Cerebellar cortex (tissue), 1 donor: ENCODE measurements around the gene FMO2.
A peak's percentile ranks its signal among the peaks of the same experiment; 100 is the strongest.

Source experiments
- DNase-seq: peaks from one replicate; pipeline ENCODE4 v3.0.0-alpha.2; 2015; ENCODE audit warnings: low spot score

FMO2 gene

DNA sequence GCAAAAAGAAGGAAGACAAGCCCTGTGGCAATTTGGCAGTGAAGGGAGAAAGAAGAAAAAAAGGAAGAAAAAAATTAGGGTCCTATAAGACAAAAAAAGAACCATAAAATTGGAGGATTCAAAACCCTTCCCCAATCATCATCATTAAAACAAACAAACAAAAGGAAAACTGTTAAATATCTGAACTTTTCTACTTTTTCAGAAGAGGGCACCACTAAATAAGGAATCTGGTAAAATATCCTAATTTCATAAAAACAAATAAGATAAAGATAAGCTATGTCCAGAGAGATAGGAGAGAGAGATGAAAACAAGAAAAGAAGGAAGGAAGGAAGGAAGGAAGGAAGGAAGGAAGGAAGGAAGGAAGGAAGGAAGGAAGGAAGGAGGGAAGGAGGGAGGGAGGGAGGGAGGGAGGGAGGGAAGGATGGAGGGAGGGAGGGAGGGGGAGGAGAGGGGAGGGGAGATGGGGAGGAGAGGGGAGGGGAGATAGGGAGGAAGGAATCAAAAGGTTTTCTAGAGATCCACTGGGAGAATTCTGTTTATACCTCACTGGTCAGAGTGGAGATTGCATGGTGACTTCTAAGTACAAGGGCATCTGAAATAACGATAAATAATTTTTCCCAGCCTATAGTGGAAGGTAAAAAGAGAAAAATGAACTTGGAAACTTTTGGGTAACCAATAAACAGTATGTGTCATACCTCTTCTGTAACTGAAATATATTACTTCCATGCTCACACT is 10.4 kb upstream of the FMO2 start:
- no peak for DNase-seq

DNA sequence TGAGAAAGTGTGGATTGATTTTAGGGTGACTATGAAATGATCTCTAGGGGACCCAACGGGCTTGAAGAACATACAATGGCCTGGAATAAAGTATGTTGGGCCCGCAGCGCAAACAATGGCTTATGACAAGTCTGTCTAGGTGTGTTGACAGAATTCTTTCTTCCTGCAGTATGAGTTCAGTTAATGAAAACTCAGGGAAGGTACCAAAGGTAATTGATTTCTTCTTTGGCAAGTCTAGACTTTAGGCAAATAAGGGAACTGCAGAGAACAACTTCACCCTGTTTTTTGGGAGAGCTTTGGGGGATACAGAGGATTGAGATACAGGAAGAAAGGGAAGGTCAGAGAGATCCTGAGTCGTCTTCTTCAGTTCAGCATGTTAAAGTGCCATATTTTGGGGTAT is 7.8 kb upstream of the FMO2 start:
- no peak for DNase-seq

DNA sequence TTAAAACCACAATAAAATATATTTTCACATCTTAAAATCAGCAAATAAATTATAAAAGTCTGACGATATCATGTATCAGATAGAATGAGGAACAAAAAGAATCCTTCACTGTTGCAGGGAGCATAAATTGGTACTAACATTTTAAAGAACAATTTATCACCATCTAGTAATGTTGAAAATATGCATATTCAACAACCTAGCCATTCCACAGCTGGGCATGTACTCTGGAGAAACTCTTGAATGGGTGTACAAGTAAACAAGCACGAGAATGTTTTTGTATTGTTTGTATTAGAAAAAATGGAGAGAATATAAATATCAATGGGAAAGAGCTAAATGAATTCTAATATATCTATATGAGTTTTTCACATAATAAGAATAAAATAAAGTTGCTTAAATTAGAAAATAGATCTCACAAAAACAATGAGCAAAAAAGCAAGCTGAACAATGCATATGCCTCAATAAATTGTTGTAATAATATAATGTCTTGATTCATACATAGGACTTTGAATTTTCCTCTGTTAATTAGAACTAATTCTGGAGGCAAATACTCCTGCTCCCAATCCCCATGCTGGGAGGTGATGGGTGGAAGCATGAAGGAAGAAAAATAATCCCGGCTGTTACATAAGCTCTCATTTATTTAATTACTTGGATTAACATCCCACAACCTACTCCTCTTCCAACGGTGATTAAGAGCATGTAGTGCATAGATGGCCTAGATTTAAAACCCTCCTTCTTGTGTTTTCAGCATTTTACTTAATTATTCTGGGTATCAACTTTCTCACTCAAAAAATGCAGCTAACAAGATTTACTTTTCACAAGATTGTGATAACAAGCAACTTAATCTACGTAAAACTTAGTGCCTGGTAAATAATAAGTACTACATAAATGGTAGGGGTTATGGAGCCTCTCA is 5.5 kb upstream of the FMO2 start:
- no peak for DNase-seq

DNA sequence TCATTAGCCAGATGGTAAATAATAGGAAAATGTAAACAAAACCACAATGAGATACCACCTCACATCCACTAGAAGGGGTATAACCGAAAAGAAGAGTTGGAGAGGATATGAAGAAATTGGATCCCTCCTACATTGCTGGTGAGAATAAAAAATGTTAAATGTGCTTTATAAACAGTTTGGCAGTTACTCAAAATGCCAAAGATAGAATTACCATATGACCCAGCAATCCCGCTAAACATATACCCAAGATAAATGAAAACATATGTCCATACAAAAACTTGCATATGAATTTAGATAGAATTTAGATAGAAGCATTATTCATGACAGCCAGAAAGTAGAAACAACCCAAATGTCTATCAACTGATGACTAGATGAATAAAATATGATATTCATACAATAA is 4.4 kb upstream of the FMO2 start:
- no peak for DNase-seq

DNA sequence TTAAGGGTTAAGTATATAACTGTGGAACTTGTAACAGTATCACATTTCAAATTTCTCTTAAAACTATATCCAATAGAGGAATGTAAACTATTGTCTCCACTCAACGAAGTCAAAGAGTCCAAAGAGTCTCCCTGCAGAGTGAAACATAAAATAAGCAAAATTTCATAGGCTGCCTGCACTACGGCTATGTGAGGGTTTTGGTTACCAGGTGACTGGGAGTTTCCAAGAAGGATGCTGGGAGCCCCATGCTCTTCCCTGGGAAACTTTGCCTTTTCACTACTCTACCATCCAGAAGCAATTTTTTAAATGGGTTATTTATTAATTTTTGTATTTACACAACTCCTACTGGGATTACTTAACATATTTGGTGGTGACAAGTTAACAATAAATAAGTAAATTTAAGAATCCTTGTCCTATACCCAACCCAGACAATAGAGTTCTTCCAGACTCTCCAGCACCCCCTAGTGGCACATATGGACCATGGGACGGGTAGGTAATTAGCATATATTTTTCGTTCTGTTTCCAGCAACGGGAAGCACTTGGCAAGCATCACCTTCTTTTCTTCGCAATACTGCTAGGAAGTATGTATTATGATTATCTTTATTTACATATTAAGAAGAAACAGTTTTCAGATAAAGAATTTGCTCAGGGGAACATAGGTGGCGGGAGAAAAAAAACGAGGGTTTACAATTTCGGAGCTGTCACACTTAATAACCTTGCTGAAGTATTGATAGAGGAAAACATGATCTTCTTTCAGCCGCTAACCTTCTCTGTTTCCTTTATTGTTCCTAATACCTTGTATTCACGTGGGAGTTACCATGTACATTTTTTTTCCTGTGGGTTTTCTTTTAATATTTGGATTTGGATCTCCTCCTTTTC is 3.5 kb downstream of the FMO2 start:
- DNase-seq = peak; percentile 26

DNA sequence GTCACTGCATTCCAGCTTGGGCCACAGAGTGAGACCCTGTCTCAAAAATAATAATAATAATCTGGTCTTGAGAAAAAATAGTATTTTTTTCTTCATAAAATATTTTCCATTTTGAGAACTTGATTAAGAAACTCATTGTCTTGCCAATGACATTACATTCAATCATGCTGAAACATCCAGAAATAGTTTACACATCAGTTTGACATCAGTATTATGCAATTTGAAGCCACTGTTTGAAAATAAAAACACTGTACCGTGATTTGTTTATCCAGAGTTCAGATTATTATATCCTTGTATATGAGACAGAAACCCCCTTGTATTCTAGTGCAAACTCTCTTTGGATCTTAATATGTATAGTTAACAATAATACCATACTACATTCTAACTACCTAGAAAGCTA is 6.9 kb downstream of the FMO2 start:
- no peak for DNase-seq

DNA sequence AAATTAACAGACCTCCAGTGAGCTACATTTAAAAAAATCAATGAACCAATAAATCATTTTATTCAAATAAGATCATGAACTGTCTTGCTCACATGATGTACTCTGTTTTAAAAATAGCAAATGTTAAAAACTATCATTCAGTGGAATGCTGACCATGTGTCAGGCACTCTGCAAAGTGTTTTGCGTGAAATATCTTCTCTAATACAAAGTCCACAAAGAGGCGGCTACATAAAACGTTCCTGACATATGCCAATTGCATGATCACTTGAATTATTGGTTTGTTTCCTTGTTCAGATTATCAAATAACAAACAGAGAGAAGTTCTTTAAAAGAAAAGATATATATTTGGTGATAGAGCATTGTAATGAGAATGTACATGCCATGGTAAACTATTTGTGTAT is 10.7 kb downstream of the FMO2 start:
- no peak for DNase-seq

DNA sequence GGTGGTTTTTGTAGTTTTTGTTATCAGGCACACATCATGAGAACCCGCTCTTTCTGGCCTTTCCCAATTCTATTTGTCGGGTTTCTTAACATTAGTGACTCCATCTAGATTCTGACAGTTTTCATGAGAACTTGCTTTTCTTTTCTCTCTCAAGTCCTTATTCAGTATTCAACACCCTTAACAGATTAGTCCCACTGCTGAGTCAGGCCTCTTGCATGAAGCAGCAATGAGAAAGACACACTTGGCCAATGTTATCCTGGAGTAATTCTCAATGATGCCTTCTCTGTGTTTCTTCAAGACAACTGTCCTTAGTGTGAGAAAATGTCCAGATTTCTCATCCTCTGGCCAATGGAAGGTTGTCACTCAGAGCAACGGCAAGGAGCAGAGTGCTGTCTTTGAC is 11.3 kb downstream of the FMO2 start:
- no peak for DNase-seq

- no peak for DNase-seq
Measured at GRCh38 chr1:171198081-171198480, 13.0 kb downstream of the FMO2 start.

DNA sequence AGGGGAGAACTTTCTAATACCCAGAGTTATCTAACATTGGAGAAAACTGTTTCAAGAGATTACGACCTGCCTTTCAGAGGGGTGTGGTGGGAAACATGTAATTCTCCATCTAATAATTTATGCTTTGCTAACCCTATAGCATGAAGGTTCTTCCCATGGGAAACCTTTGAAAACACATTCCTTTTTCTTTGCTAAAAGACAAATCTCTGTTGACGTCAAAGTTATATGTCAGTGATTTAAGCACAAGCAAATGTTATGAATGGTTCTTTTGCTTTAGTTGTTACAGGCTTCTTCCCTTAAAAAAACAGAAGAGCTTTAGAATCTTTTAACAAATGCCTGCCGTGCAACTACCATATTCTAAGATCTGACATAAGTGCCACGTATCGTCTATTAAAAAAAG is 19.2 kb downstream of the FMO2 start:
- no peak for DNase-seq

GRCh38 chr1:171206204-171206977 is 21.3 kb downstream of the FMO2 start:
- no peak for DNase-seq

GRCh38 chr1:171206978-171207355 is 21.9 kb downstream of the FMO2 start:
- no peak for DNase-seq

DNA sequence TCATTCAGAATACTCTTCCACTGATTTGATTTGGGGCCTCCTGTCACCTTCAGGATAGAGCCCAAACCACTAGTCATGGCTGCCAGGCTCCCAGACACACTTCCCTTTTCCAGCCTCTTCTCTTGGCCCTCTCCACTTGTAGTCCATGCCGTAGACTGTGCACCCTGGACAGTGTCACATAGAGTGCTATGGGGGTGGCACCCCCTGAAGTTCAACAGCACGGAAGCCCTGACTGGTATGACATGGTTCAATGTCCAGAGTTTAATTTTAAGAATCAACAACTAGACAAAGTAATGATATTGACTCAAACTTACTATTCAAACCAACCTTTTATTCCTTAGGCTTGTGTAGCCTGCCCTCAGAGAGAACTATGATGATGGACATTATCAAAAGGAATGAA is 22.3 kb downstream of the FMO2 start:
- no peak for DNase-seq

DNA sequence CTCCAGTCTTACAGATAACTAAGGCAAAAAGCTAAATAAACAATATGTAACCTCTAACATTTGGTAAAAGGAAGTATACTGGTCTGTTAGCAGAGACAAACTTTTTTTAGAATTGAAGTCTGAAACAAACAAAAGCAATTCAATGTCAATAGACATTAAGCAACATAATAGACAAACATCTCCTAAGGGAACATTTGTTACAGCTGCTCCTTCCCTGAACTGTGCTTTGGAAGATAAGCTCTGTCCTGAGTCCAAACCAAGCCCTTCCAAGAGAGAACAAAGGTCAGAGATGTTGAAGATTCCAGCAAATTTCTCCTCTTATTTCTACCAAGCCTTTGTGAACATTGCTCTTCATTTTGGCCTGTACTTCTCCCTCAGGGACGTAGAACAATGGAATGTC is 25.3 kb downstream of the FMO2 start:
- no peak for DNase-seq

GRCh38 chr1:171212607-171213351 is 27.7 kb downstream of the FMO2 start:
- DNase-seq = no peak

DNA sequence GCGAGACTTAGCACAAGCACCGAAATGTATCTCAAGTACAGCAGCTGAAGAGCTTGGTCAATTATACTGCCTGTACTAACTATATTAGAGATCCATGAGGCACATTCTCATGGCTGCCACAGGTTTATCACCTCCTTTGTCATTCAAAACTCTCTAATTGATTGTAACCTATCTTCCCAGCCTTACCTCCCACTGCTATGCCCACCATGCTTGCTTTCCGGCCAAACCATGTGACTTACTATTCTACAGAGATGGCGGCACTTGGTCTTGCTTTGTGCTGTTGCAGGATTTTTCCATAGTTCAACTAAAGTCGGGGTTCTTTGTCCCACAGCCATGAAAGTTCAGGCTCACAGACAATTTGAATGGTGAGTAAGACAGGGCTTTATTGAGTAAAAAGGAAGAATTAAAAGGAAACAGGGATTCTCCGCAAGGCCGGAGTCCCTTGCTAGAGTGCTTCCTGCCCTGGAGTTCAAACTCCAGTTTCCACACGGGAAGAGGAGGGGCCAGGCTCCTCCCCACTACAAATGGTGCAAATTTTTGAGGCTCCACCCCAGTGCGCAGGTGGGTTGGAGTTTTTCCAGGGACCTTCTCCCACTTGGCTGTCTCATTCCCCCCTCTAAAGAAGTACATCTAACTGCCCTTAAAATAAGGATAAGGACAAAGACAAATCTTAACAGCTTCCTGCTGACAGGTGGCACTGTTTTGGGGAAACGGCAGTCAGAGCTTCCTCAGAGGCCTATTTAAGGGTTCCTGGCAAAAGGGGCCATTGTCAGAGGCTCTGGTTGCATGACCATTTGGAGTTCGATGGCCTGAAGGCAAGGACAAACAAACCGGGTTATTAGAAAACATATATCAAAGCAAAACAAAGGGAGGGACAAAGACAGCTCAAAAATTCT is 28.7 kb downstream of the FMO2 start:
- DNase-seq = no peak

- DNase-seq = no peak
Measured at GRCh38 chr1:171217658-171218443, 32.8 kb downstream of the FMO2 start.

- no peak for DNase-seq
Measured at GRCh38 chr1:171218661-171219060, 33.6 kb downstream of the FMO2 start.
